HG03039 (cell line): ENCODE data around the gene MRPL43.

Source experiments
- ATAC-seq: cut with Tn5 transposase; IDR thresholded peaks from one replicate; pipeline ENCODE4 v1.9.1; 2021; ENCODE audit warnings: mild to moderate bottlenecking, moderate library complexity; ENCODE audit not compliant: unreplicated experiment

The MRPL43 gene

DNA sequence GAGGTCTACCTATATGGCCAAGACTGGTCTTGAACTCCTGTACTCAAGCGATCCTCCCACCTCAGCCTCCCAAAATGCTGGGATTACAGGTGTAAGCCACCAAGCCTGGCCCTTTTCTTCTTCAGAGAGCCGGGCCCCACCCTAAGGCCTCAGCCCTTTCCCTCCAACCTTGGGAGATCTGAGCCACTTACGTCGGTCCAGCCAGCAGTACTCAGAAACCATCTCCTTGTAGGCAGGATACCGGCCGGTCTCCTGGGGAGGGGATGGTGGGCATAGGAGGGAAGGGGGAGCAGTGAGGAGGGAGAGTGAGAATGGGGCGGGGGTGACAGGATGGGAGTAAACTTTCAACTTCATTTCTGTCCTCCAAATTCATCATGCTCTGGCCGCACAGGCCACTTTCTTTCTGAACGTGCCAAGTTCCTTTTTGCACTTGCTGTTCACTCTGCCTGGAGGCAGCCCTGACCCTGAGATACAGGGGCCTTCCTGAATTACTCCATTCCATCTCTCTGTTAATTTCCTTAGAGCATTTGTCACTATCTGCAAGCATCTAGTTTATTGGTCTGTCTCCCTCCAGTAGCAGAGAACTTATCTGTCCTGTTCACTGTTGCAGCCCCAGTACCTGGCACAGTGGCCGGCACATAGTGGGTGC, 33.3 kb upstream of the MRPL43 start:
- no peak for ATAC-seq

DNA sequence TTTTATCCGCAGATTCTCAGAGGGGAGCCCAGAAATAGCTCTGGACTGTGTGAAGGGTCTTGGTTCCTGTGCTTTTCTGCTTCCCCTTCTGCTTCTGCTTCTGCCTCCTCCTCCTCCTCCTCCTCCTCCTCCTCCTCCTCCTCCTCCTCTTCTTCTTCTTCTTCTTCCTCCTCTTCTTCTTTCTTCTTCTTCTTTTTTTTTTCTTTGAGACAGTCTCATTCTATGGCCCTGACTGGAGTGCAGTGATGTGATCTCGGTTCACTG, 32.1 kb upstream of the MRPL43 start:
- ATAC-seq: no peak

DNA sequence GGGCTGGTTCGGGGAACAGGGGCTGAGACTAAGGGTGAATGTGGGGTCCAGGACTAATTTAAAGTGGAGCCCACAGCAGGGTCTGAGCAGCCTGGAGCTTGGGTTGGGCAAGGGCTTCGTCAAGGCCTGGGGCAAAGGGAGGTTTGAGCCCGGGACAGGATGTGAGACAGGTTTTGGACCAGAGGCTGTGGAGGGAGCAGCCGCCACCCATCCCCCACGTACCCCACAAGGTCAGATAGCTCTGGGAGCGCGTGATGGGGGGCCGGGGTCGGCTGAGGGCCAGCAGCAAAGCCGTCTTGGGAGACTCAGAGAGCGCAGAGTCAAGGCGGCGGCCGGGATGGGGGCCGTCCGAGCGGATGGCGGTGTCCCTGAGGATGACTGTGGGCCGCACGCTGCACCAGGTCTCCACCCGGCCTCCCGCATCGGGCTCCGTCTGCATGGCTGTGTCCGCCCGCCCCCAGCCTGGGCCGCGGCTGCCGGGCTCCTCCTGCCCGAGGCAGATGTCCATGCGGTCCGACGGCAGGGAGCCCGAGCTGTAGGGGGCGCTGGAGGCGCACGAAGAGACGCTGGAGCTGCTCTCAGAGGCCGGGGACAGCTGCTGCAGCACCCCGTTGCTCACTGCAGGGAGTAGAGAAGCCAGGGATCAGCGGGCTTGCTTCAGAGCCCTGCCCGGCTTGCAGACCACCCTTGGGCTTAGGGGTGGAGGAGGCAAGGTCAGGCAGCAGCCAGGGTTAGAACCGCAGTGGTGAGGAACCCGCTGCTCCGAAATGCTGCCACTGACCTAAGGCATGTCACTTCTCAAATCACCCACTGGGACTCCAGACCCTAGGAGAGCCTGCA, 31.5 kb upstream of the MRPL43 start:
- ATAC-seq: no peak

DNA sequence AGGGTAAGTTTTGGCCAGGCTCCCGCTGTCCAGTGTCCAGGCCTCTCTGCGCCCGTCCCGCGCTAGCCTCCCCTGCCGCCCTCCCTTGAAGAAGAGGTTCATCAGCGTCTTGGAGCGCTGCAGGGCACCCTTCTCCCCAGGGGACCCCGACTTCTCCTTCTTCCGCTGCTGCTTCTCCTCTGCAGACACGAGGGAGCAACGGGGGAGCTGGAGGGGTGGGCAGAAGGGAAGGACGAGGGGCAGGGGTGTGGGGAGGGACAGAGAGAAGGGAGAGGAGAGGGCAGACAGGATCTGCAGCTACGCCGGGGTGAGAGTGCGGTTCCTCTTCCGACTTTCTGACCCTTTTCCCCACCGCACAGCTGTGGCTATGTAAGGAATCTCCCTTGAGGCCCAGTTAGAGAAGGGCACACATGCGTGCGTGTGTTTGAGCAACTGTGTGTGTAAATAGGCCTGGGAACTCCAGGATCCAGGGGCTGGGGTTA, 30.9 kb upstream of the MRPL43 start:
- ATAC-seq: no peak

DNA sequence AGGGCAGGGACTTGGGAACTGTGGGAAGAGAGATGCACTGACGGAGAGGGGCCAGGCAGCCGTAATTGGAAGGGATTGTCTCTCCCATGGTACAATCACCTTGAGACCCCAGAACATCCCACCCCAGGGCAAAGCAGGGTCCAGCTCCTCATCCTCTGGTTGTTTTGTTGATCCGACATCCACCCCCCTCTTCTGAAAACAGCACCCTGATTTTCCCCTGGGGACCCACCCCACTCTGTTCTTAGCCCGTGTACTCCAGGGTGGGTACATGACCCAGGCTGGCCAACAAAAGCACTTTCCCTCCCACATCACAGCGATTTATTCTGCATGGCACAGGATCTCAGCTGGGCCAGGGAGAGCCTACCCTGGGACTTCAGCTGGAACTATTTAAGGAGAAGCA, 29.5 kb upstream of the MRPL43 start:
- no peak for ATAC-seq

DNA sequence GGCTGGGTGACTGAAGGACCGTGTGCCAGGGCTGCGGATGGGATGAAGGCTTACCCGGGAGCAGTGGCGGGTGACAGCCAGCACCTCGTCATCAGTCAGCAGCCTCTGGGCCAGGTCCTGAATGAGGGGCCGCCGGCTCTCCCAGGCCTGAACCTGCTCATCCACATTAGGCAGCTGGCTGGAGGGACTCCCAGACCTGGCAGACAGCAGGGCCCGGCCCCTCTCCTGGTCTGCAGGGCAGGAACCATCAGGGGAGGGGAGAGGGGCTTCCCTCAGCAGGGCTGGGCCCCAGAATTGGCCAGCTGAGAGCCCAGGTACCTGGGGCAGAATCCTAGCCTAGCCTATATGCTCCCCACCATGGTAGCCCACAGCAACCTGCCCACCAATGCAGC, 28.3 kb upstream of the MRPL43 start:
- no peak for ATAC-seq

DNA sequence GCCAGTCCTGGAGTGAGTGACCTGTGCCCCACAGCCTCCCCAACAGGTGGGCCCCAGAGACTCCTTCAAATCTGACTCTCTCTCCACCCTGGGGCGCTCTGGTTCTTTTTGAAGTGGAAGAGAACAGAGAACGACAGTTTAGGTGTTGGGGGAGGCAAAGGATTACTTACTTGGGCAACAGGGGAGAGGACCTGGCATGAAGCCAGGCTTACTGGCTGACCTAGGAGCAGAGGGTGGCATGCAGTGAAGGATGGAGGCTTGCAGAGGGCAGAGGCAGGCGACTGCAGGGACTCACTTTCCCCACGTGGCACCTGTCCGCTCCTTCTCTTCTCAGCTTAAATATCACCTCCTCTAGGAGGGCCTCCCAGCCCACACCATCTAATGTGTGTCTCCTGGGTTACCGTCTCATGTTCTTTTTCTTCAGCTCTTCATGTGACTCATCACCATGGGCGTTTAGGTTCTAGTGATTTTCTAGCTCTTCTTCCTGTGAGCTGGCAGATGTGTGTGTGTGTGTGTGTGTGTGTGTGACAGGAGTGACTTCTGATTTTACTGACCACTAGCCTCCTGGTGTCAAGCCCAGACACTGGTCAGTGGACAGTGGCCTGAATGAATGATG, 27.8 kb upstream of the MRPL43 start:
- no peak for ATAC-seq

DNA sequence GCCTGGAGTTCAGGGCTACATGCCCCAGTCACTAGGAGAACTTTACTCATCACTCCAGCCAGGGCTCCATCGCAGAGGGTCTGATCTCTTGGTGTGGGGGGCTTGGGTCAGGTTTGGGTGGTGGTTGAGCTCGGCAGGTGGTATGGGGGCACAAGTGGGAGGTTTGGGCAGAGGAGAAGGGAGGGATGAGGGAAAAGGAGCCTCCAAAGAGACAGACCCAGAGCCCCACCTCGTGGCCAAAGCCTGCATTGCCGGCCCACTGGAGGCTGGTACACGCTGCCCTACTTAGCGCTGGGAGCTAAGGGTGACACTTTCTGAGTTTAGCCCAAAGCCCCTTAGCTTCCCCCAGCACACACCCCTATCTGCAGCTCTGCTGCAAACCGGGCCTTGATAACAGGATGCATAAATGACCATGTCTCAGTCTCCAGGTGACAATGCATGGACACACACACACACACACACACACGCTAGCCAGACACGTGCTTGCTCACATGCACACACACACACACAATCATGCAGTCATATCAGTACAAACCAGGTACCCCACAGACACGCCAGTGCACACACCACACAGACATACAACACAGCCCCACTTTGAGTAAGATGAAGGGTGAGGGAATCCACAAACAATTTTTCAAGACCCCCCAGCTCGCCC, 27.1 kb upstream of the MRPL43 start:
- no peak for ATAC-seq

DNA sequence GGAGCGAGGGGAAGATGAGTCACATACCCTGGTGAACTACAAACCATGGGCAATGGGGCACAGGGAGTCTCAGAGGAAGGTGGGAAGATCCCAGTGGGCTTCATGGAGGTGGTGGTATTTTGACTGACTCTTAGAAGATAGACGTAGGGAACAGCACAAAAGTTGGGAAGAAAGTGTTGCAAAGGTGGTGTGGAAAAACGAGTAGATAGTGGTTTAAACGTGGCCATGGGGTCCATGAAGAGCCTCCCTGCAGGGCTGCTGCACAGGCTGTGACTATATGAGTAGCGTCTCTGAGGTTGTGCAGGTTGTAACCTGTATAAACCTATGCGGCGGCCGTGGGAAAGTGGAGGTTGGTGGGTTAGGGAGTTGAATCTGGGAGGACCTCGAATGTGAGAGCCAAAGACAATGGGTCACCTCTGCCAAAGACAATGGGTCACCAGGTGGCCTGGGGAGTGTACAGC, 26.1 kb upstream of the MRPL43 start:
- ATAC-seq: no peak

DNA sequence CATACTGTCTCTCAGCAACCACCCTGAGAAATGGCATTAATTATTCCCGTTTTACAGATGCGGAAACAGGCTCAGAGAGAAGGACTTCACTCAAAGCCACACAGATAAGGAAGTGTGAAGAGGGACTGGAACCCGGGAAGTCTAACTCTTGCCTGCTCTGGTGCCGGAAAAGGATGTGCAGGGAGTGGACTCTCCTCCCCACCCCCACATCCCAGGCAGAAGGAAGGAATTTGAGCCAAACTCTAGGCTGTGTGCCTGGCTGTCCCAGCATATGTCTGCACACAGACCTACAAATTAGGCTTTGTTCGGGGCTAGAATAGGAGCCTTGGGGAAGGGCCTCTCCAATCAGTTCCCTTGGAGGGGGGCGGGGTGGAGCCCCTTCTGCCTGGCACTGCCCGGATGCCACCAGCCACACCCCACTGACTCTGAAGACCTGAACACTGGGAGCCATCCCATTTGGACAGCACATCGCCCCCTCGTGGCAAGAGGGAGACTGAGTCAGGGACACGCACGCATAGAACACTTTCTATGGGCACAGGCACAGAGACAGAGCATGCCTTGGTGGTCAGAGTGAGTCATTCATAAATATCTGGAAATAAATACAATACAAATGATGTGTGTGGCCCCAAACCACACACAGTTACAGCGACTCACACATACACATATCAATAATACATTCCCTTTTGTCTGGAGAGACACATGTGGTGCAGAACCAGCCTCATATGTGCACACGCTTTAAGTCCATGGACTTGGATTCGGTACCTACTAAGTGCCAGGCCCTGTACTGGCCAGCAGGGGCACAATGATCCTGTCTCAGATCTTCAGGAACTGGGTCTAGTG, 25.4 kb upstream of the MRPL43 start:
- ATAC-seq: no peak

DNA sequence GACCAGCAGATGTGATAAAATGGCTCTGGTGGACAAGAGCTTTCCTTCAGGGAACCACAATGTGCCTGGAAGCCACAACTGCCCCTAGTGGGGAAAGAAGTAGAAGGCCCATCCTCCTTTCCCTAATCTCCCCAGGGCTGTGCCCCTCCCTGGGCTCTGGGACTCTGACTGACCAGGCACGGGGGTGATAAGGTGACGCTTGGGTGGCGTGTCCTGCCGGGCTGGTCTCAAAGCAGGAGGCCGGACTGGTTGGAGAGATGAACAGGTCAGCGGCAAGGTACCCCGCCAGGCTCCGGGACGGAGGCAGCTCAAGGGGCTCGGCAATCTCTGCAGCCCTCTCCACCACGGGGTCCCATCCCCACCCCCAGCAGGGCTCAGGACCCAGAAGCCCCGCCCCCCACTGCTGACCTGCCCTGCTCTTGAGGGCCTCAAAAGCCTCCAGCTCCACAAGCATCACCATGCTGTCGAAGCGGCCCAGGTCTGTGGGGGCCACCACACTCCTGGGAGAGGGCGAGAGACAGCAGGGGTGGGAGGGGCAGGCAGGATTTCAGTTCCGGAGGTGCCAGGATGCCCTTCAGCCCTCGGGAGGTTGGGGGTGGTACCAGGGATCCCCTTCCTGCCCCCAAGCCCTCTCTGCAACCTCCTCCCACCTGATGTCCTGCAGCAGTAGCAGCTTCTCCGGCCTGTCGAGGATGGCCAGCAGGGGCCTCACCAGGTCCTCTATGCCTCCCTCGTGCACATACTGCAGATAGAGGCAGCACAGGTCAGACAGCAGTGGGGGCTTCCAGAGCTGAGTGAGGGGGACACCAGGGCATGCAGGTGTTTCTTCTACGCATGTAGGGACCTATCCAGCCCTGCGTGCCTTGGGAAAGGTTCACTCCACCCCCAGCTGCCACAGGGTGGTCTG, 24.5 kb upstream of the MRPL43 start:
- ATAC-seq: no peak

DNA sequence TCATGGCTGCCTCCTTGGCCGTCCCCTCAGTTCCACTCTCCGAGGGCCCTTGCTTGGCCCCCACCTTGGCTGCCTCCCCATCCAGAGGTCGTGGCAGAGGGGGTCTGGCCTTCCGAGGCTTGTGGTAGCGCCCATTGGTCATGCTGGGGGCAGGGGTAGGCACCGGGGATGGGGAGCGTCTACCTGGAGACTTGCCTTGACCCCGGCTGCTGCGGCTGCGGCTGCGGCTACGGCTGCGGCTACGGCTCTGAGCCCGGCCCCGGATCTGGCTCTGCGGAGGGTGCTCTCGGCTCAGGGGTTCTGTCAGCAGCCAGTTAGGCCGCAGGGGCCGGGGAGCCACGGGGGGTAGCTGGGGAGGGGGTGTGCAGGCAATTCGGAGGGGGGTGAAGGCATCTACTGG, 23.0 kb upstream of the MRPL43 start:
- ATAC-seq: no peak

DNA sequence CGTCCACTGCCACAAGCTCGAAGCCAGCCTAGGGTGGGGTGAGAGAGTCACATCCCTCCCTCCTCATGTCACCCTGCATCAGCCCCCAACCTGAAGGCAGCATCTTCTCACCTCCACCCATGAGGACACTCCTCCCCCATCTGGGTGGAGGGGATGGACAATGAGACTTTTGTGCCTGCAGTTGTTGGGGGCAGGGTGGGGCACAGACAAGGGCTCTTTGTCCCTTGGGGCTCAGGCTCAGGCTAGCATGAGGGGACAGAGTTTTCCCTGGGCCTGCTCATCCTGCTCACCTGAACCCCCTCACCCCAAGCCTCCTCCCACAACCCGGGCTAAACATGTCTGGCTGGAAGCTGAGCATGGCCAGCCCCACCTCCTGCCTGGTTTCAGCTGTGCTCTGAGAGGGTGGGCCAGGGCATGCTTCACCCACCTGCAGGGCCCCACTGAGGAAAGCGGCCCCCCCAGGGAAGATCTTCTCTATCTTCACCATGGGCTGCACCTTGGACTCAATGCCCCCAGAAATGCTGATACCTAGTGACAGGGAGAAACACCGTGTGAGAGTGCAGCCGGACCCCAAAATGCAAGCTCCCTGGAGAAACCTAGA, 21.6 kb upstream of the MRPL43 start:
- no peak for ATAC-seq

DNA sequence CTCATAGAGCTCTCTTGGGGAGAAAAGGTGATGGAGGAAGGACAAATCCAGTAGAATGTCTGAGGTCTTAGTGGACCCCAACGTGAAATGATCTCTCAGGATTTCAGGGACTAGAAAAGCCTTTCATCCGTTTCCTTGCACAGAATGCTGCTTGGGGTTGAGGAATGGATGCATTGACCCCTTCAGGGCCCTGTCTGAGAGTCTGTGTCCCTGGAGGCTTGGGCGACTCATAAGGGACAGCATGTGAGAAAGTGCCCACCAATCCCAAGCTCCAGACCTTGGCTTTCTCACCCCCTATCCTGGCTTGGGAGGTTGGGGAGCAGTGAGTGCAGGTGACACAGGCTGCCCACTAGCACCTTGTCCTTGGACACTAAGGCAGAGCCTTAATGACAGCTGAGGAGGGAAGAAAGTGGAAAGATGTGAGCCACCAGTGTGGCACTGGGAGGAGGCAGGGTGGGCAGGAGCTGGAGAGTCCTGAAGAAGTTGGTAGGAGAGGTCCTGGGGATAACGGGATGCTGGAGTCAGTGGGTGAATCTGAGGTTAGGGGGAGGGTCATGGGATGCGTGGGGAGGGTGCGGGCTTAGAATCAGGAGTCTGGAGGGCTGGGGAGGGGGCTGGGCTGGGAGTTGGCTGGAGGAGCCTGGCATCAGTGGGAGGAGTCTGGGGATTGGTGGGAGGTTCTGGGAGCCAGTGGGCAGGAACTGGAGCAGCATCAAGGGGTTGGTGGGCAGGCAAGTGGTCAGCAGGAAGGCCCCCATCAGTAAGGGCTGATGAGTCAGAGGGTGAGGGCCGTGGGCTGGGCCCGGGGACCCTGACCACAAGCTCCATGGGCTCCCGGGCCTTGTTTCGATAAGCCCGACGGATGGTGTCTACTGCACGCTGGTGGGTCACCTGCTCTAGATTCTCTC, 20.9 kb upstream of the MRPL43 start:
- no peak for ATAC-seq

DNA sequence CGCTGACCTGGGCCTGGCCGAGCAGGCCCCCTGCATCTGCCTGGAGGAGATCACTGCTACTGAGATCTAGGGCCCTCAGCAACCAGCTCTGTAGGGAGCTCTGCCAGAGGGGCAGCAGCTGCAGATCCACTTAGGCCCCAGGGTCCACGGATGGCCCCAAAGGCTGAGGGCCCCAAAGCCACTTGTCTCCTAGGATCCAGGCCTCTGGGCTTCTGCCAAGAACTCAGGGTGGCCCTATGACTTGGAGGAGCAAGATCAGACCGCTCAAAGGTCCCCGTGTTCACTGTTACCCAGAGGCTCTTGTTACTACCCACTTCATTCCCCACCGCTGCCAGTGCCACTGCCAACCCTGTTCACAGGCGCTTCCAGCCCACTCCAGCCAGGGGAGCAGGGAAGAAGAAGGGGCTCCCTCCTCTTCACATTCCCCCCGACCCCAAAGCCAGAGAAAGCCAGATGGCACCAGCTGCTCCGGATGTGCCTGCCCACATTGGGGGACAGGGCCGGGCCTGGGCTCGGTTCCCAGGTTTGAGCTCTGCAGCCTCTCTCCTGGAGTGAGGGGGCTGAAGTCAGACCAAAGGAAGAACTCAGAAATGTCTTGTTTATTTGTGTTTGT, 19.9 kb upstream of the MRPL43 start:
- no peak for ATAC-seq

DNA sequence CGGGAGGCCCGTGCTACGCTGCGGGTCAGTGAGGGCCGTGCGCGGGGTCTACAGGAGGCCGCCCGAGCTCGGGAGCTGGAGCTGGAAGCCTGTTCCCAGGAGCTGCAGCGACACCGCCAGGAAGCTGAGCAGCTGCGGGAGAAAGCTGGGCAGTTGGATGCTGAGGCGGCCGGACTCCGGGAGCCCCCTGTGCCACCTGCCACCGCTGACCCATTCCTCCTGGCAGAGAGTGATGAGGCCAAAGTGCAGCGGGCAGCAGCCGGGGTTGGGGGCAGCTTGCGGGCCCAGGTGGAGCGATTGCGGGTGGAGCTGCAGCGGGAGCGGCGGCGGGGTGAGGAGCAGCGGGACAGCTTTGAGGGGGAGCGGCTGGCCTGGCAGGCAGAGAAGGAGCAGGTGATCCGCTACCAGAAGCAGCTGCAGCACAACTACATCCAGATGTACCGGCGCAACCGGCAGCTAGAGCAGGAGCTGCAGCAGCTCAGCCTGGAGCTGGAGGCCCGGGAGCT, 19.3 kb upstream of the MRPL43 start:
- no peak for ATAC-seq

DNA sequence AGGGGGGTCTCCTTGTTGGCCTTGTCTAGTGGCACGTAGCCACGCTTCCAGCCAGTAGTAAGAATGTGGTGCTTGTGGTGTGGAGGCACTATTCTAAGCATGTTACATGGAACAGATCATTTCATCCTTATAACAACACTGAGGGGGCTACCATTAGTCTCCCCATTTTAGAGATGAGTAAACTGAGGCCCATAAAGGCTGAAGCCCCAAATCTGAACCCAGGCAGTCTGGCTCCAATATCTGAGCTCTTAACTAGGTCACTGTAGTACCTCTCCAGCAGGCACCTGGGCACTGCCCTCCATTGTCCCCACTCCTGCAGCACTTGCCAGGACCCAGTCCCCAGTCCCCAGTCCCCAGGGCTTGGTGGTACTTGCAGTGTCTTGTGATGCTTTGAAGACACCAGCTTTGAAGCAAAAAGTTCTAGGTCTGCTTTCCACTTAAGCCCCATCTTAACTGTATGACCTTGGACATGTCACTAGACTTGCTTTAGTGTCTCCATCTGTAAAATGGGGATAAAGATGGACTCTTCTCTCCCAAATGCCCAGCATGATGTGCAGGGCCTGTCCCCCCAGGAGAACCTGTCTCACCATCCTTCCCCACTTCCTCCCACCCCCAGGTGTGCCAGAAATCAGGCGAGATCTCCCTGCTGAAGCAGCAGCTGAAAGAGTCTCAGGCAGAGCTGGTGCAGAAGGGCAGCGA, 18.7 kb upstream of the MRPL43 start:
- ATAC-seq: no peak
